ENCODE results near the gene IGF2BP1.
"Not testable (repeated sequence)": the region's sequence is repeated elsewhere in the genome, so short reads cannot be mapped to it uniquely, and the experiment has no call there.

The IGF2BP1 gene

DNA sequence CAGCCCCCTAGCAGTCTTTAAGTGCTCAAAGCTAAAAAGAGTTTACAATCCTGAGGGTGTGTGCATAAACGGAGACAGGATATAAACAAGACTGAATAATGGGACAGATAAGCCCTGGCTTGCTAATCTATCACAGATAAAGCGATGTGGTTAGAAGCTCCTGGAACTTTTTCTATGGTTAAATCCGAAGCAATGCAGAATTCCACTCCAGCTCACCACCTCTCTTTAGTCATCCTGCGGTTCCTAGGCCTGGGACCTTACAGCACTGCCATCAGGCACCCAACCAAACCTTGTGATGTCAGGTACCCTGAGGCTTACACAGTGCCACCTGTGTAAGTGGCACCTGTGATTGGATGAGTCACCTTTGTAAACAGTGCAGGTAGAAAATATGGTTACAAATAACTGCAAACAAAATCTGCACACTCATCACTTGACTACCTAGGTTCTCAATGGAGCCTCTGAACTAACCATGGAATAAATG lies 103.9 kb downstream of the IGF2BP1 start:
- Histone ChIP-seq H3K4me3 (no peak overlapping the region), H3K27ac (no peak overlapping the region)
- no peak for DNase-seq (ENCODE audit: low spot score)
- TF ChIP-seq, protein P1, sequence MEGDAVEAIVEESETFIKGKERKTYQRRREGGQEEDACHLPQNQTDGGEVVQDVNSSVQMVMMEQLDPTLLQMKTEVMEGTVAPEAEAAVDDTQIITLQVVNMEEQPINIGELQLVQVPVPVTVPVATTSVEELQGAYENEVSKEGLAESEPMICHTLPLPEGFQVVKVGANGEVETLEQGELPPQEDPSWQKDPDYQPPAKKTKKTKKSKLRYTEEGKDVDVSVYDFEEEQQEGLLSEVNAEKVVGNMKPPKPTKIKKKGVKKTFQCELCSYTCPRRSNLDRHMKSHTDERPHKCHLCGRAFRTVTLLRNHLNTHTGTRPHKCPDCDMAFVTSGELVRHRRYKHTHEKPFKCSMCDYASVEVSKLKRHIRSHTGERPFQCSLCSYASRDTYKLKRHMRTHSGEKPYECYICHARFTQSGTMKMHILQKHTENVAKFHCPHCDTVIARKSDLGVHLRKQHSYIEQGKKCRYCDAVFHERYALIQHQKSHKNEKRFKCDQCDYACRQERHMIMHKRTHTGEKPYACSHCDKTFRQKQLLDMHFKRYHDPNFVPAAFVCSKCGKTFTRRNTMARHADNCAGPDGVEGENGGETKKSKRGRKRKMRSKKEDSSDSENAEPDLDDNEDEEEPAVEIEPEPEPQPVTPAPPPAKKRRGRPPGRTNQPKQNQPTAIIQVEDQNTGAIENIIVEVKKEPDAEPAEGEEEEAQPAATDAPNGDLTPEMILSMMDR (IDR thresholded peaks at IDR 0.05), result no peak

- not testable (repeated sequence) for DNase-seq (ENCODE audit: low spot score); H3K4me3 ChIP-seq; H3K27ac ChIP-seq
Observed at GRCh38 chr17:49103360-49103759, 106.2 kb downstream of the IGF2BP1 start.

GRCh38 chr17:49104511-49105074 lies 107.4 kb downstream of the IGF2BP1 start:
- Histone ChIP-seq H3K4me3 (no peak overlapping the region), H3K27ac (no peak overlapping the region)
- no peak for DNase-seq (ENCODE audit: low spot score)
- TF ChIP-seq, protein P1 (IDR thresholded peaks at IDR 0.05), result no peak
